K562 (cell line): ENCODE measurements around the gene MTPN. TPM values are rescaled to one million over a fixed set of nuclear protein-coding genes. Genes with fewer than 3 reads are reported as not detected.

Experiments used
- ARID3A ChIP-seq: IDR thresholded peaks from 2 replicates; pipeline ENCODE4 v1.6.1; 2012; ENCODE audit warnings: low read depth, low read length, improper control_type of control experiment, borderline replicate concordance
- CCNT2 ChIP-seq: IDR thresholded peaks from 2 replicates; pipeline ENCODE4 v1.6.1; 2011; ENCODE audit warnings: borderline replicate concordance, low read depth, mild to moderate bottlenecking, moderate library complexity, mixed read lengths, low read length; ENCODE audit not compliant: insufficient read length; ENCODE audit errors: extremely low read depth
- ETV6 ChIP-seq, 3 experiments: fragments of 150-350 bp in 1 of 3; sonication (generic) in 1 of 3; formaldehyde crosslinking in 1 of 3; IDR thresholded peaks; 2 replicates each; pipeline versions ENCODE4 v1.6.1 to v1.8.0; 2014 to 2022; ENCODE audit warnings: borderline replicate concordance in 2 of 3, low read depth in 2 of 3, antibody characterized with exemption in 1 of 3, low read length in 1 of 3, mild to moderate bottlenecking in 1 of 3, missing genetic modification reagents in 1 of 3
- HEY1 ChIP-seq: fragments of 250-450 bp; sonication (Bioruptor Pico); IDR thresholded peaks from 2 replicates; pipeline ENCODE4 v1.5.0; 2020; ENCODE audit warnings: mild to moderate bottlenecking, moderate library complexity, borderline replicate concordance
- JUN ChIP-seq, 2 experiments: sonication (generic) in 1 of 2; formaldehyde crosslinking in 1 of 2; IDR thresholded peaks; 2 replicates each; pipeline versions ENCODE4 v1.6.1 to v1.8.0; 2012 to 2022; ENCODE audit warnings: borderline replicate concordance in 2 of 2, mild to moderate bottlenecking in 2 of 2, improper control_type of control experiment in 1 of 2, low read depth in 1 of 2, low read length in 1 of 2, missing genetic modification reagents in 1 of 2
- KLF16 ChIP-seq: IDR thresholded peaks from 2 replicates; pipeline ENCODE4 v1.6.1; 2016; ENCODE audit warnings: antibody characterized with exemption
- MAFG ChIP-seq: fragments of 450-650 bp; conservative IDR thresholded peaks from 2 replicates; pipeline ENCODE4 v1.6.1; 2016; ENCODE audit warnings: missing genetic modification characterization, missing compliant biosample characterization
- MAZ ChIP-seq, 2 experiments: fragments of 450-650 bp in 1 of 2; sonication (generic) in 1 of 2; formaldehyde crosslinking; IDR thresholded peaks in 1 of 2; conservative IDR thresholded peaks in 1 of 2; 2 replicates each; pipeline versions ENCODE4 v1.4.0 to v1.5.0; 2020; ENCODE audit warnings: mild to moderate bottlenecking in 1 of 2, missing genetic modification reagents in 1 of 2
- MTA2 ChIP-seq: fragments of 450-650 bp; IDR thresholded peaks from 2 replicates; pipeline ENCODE4 v1.6.1; 2016; ENCODE audit warnings: low read depth
- NBN ChIP-seq: fragments of 450-650 bp; IDR thresholded peaks from 2 replicates; pipeline ENCODE4 v1.6.1; 2016; ENCODE audit warnings: low read depth, mild to moderate bottlenecking
- PBX2 ChIP-seq, 2 experiments: IDR thresholded peaks in 1 of 2; conservative IDR thresholded peaks in 1 of 2; 2 replicates each; pipeline ENCODE4 v1.6.1; 2016; ENCODE audit warnings: low read depth in 2 of 2, mild to moderate bottlenecking in 1 of 2, missing compliant biosample characterization in 1 of 2, missing genetic modification characterization in 1 of 2, moderate library complexity in 1 of 2
- POLR2B ChIP-seq: fragments of 450-650 bp; IDR thresholded peaks from 2 replicates; pipeline ENCODE4 v1.6.1; 2018; ENCODE audit warnings: low read depth; ENCODE audit not compliant: partially characterized antibody
- RBM17 ChIP-seq: fragments of 200-400 bp; formaldehyde crosslinking; IDR thresholded peaks from 2 replicates; pipeline ENCODE4 v1.6.1; 2017; ENCODE audit warnings: low read depth, mild to moderate bottlenecking, low read length, borderline replicate concordance
- SMARCA4 ChIP-seq: fragments of 450-650 bp; IDR thresholded peaks from 2 replicates; pipeline ENCODE4 v1.6.1; 2016
- TEAD1 ChIP-seq, 2 experiments: fragments of 450-650 bp in 1 of 2; sonication (generic) in 1 of 2; formaldehyde crosslinking; IDR thresholded peaks; 2 replicates each; pipeline versions ENCODE4 v1.4.0 to v1.8.0; 2020 to 2022; ENCODE audit warnings: mild to moderate bottlenecking in 2 of 2, missing genetic modification reagents in 1 of 2
- ZEB2 ChIP-seq: fragments of 450-650 bp; IDR thresholded peaks from 2 replicates; pipeline ENCODE4 v1.6.1; 2016
- ZNF184 ChIP-seq: sonication (generic); formaldehyde crosslinking; IDR thresholded peaks from 2 replicates; pipeline ENCODE4 v1.5.0; 2020; ENCODE audit warnings: missing genetic modification reagents
- ZNF263 ChIP-seq: sonication (generic); formaldehyde crosslinking; IDR thresholded peaks from 2 replicates; pipeline ENCODE4 v1.8.0; 2022; ENCODE audit warnings: mild to moderate bottlenecking, missing genetic modification reagents, borderline replicate concordance
- ZNF408 ChIP-seq: fragments of 250-450 bp; sonication (Bioruptor Pico); IDR thresholded peaks from 2 replicates; pipeline ENCODE4 v1.4.0; 2020; ENCODE audit warnings: low read depth, mild to moderate bottlenecking, moderate library complexity
- ZNF639 ChIP-seq, 2 experiments: fragments of 200-800 bp in 1 of 2; sonication (Bioruptor generic) in 1 of 2; sonication (generic) in 1 of 2; formaldehyde crosslinking in 1 of 2; IDR thresholded peaks in 1 of 2; conservative IDR thresholded peaks in 1 of 2; 2 replicates each; pipeline versions ENCODE4 v1.5.0 to v1.6.1; 2016 to 2020; ENCODE audit warnings: missing compliant biosample characterization in 1 of 2, missing genetic modification characterization in 1 of 2, missing genetic modification reagents in 1 of 2
- ZNF79 ChIP-seq: fragments of 250-450 bp; sonication (Bioruptor Pico); IDR thresholded peaks from 2 replicates; pipeline ENCODE4 v1.4.0; 2020; ENCODE audit warnings: low read depth, mild to moderate bottlenecking, moderate library complexity
- polyA plus RNA-seq, 8 experiments: library from polyadenylated mRNA; depleted of rRNA in 4 of 8; stranded (reverse) in 5 of 8; unstranded in 3 of 8; fragments of >200 nt; fragmentation: Nextera tagmentation in 2 of 8; fragmentation: Illumina TruSeq in 1 of 8; extraction: Ambion mirVana in 2 of 8; extraction: Trizol in 1 of 8; gene quantifications; 2 replicates each; pipeline versions ENCODE4 v1.2.1 to v1.2.3, GENCODE V29; 2011 to 2014; ENCODE audit warnings: inconsistent platforms in 1 of 8, missing spikeins in 1 of 8
- total RNA-seq, 7 experiments: library from RNA; depleted of rRNA in 6 of 7; stranded (reverse); fragments of >200 nt in 6 of 7; fragmentation: Illumina TruSeq in 2 of 7; extraction: Trizol in 2 of 7; gene quantifications; 2 replicates each; pipeline versions ENCODE4 v1.2.1 to v1.2.3, GENCODE V29; 2011 to 2021; ENCODE audit warnings: low replicate concordance in 1 of 7

The MTPN gene
- total and polyA plus RNA-seq, 9 of the 15 experiments (the other 6 are each of a cell fraction or from before 2014, with no cell fraction given) = 68.5 to 261 (median 156) TPM

GRCh38 chr7:135929722-135930141 lies 47.4 kb downstream of the MTPN start (continued):
- TF ChIP-seq SMARCA4 (peak; percentile 86), ZNF408 (CRISPR knock-in tag) (no peak), ZNF184 (CRISPR knock-in tag) (no peak), ZNF639 (CRISPR knock-in tag; conservative IDR thresholded peaks at IDR 0.05 in 1 of 2, IDR thresholded peaks at IDR 0.05 in 1 of 2) (peak in 1 of 2 experiments; percentile 43; a peak in 1 of 4 replicates), POLR2B (no peak), KLF16 (peak; percentile 84), CCNT2 (peak; percentile 84), NBN (peak; percentile 91), HEY1 (CRISPR knock-in tag) (peak; percentile 31; the same call in 1 of the 2 replicates), RBM17 (no peak), PBX2 (CRISPR knock-in tag; IDR thresholded peaks at IDR 0.05; ENCODE audit: low read depth) (no peak; the same call in 1 of the 2 replicates), PBX2 (tag; conservative IDR thresholded peaks at IDR 0.05; ENCODE audit: low read depth) (peak; percentile 98), ETV6 (IDR thresholded peaks at IDR 0.05; ENCODE audit: borderline replicate concordance in 1 of 2, low read depth in 2 of 2, low read length in 1 of 2) (0 out of 4 replicates have a peak, but pooled peaks have one; percentile 35 to 63), ETV6 (CRISPR knock-in tag; IDR thresholded peaks at IDR 0.05; ENCODE audit: borderline replicate concordance) (no peak), MAZ (CRISPR knock-in tag; conservative IDR thresholded peaks at IDR 0.05 in 1 of 2, IDR thresholded peaks at IDR 0.05 in 1 of 2) (peak; percentile 13 to 48; a peak in 1 of 4 replicates), MAFG (peak; percentile 37; the same call in 1 of the 2 replicates), TEAD1 (CRISPR knock-in tag; IDR thresholded peaks at IDR 0.05) (peak in 1 of 2 experiments; percentile 80; a peak in 2 of 4 replicates), ZNF263 (no peak), JUN (IDR thresholded peaks at IDR 0.05; ENCODE audit: borderline replicate concordance, low read depth, low read length) (peak; percentile 38; the same call in 1 of the 2 replicates), JUN (CRISPR knock-in tag; IDR thresholded peaks at IDR 0.05; ENCODE audit: borderline replicate concordance) (no peak), ZNF79 (CRISPR knock-in tag) (no peak), MTA2 (peak; percentile 37; the same call in 1 of the 2 replicates), ZEB2 (peak; percentile 86), ARID3A (peak; percentile 13; the same call in 1 of the 2 replicates)
